T-helper 2 cell (primary cell): ENCODE results near the gene MAFB.

Experiments used
- DNase-seq, 5 experiments: peaks; one replicate each; pipeline versions ENCODE4 v3.0.0 to v3.0.0-alpha.2; 2012 to 2022

The MAFB gene

DNA sequence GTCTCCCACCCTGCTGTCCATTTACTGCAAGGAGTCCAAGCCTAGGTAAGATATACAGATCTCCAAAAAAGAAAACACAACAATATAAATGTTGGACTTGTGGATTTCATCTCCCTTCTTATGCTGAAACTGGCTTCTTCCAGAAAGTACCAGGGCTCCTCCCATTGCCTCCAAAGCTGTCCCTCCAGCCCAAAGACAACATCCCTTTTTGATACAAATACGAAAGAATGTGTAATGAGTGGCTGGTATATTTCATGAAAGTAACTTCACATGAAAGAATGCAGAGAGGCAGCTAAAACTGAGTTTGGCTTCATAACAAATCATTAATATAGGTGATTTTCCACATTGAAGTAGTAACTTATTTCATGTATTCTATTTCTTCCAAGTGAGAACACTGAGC is 7.9 kb downstream of the MAFB start:
- DNase-seq, result no peak

DNA sequence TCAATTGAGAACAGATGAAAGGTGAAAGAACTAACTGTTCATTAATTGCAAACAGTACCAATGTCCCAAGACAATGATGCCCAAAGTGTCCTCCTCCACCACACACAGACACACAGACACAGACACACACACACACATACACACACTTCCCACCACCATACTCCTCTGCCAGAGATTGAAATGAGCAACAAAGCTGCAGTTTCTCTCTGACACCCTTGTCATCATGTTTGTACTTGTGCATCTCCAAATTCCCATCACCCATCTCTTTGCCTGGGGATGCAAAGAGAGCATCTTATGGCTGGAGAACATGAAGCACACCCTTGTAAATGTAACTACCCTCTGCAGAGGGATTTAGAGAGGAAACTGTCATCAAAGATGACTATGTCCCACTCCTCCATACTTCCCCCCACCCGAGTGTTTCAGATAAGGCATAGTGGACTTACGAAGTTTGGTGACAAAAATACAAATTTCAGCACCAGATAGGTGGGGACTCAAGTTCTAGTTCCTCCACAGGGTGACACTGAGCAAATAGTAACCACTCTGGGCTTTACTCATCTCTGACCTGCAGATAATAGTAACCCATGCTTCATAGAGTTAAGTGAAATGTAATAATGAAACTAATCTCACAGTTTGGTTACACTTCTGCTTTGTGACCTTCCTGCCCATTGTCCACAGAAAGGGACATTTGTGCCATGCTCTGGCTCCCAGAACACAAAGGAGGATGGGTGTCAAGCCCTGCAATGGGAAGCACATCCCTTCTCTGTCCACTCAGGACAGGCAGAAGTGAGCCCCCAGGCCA is 8.7 kb downstream of the MAFB start:
- DNase-seq, result no peak

DNA sequence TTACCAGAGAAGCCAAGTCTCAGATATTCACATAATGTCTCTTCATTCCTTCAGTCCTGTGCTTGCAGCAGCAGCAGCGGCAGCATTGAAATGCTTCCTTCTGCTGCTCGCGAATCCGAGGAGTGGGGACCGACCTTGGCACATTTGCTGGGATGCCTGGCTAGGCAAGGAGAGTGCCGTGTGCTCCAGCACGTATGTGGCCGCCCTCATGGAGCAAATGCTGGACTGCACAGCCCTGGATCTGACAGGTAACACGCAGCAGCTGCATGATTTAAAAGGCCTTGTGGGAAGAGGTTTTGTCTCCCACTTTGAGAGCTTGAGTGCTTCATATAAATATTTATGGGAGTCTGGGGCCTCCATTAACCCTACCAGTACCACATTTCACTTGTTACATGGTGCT is 9.9 kb downstream of the MAFB start:
- DNase-seq, result no peak

DNA sequence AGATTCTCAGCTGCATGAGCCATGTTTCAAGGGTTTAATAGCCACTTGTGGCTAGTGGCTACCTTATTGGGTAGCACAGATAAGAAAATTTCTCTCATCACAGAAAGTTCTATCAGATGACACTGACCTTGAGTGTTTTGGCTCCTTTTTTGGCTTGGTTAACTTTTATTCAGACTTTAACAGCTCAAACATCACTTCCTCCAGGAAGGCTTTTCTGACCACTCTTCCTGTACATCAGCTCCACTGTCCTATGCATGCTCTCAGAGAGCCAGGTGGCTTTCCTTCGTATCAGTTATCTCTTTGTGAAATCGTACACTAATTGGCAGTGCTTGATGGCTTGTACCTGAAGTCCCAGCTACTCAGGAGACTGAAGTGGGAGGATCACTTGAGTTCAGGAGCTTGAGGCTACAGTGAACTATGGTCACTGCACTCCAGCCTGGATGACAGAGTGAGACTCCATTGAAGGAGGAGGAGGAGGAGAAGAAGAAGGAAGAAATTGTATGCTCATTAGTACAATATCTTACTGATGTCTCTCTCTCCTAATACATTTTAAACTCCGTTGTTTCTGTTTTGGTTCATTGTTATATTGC is 10.7 kb downstream of the MAFB start:
- DNase-seq, result no peak

DNA sequence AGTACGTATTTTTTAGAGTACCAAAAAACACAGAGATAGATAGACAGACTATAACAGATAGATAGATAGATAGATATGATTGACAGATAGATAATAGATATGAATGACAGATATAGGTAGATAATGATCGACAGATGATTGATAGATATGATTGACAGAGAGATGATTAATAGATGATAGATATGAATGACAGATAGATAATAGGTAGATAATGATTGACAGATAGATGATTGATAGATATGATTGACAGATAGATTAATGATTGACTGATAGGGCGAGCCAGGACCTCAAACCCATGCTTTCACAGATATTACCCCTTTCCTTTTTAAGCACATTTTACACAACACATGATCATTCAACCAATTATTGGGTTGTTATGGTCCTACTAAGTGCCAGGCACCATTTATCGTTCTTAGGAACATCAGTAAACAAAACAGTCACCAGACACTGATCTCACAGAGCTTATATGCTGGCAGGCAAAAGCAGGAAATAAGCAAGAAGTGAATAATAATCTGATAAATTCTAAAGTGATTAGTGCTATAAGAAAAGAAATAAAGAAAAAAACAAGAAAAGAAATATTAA is 11.6 kb downstream of the MAFB start:
- no peak for DNase-seq

DNA sequence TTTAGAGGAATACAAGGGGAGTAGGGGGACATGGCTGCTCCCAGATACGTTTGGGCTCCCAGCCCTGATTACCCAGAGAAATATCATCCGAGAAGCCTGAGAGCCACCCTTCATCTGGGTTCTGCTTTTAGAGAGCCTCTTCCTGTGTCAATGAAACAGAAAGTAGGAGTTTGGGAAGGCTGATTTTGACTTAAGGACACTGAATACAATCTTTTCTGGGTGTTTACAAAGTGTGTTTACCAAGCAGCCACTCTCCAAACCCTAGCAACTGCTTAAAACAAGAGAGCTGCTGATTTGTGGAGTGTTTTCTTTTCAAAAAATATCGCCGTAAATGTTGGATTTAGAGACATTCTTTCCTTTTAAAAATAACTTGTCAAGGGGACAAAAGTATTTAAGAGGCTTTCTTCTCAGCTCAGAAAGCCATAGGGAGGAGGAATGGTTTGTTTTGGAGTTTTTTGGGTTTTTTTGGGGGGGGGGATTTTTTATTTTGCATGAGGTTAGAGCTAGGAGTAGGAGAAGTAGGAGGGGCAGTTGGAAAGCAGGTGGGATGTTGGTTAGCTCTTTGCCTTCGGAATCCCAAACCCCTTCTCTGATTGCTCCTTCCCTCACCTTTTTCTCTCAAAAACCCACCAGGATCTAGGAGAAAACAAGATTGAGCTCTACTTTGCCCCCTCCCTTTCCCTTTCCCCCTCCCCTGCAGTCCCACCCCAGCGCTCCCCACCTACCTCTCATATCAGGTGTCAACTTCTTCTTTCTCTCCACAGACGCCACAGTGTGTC is 12.4 kb downstream of the MAFB start:
- no peak for DNase-seq

DNA sequence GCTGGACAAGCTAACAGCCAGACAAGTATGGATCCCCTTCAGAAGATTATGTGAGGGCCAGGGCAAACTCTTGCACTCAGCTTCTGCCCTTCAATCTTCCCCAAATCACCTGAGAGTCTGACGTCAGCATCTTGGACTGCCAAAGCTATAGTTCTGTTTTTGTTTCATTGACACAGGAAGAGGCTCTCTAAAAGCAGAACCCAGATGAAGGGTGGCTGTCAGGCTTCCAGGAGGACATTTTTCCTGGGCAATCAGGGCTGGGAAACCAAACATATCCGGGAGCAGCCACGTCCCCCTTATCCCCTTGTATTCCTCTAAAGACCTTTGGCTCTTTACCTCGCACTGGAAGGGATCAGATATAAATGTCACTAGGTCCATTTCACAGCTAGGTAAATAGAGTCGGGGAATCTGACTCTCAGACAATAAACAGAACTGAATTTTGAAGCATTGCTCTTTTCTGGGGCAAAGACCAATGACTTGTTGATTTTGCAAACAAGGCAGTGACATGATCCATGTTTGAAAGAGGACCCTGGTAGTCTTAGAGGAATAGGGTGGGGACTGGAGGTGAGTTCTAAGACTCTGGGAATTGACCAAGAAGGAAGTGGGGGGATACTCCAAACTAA is 13.3 kb downstream of the MAFB start:
- no peak for DNase-seq

DNA sequence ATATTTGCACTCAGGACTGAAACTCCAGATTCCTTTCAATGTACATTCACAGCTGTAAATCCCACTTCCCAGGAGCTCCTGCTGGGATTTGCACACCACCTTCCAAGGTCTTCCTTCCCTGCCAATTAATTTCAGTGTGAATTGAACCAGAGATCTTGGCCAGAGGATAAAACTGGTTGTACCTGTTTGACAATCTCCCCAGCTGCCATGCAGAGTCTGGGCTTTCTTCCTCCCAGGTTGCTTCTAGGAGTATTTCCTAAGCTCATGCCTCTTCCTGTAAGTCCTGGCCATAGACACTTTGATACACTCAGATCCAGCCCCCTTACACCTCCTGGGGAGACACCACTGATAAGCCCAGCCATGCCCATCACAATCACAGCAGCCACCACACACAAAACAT is 15.6 kb downstream of the MAFB start:
- DNase-seq, result no peak

DNA sequence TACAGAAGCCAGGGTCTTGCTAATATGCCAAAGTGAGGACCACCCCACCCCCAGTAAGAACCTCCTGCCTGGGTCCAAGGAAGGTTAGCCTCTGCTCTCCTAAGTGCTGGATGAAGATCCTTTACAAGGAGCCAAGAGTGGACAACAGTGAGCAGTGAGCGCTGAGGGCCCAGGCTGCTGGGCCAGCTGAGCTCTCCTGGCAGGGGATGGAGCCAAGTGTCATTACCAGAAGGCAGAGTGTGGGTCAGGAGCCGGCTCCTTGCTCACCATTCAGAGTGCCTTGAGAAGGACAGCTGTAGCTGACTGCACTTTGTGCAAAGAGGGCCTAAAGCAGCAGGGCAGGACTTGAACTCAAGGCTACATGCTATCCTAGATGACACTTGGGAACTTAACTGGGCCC is 16.9 kb downstream of the MAFB start:
- DNase-seq, result no peak

DNA sequence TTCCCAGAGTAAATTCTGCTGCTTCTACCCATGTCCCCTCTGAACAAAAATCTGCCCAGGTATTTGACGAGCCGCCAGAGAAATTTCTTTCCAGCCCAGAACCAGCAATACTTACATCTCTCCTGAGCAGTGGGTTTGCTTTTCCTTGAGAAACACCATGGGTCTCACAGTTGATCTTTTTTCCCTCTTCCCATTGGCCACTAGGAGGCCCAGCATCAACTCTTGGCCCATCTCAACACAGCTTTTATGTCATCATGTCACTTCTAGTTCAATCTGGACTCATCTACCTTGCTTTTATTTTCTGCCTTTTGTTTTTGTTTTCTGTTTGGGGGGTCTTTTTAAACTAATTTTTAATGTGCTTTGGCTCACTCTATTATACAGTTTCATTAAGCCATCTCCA is 18.8 kb downstream of the MAFB start:
- no peak for DNase-seq

DNA sequence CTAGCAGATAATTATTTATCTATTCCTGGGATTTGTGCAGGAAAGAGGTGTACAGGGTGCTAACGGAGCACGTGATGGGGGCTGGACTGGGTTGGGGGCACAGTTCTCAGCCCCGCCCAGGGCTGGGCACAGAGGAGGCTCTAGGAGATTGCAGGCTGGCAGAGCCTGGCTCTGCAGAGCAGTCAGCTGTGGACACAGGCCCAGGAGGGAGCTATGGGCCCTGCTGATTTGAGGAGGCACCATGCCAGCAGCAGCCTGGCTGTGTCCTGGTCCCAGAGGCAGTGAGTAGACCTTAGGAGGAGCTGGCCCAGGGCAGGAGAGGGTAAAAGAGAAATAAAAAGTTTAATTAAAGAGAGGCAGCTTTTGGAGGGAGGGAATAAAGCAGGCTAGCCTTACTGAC is 19.3 kb downstream of the MAFB start:
- no peak for DNase-seq

DNA sequence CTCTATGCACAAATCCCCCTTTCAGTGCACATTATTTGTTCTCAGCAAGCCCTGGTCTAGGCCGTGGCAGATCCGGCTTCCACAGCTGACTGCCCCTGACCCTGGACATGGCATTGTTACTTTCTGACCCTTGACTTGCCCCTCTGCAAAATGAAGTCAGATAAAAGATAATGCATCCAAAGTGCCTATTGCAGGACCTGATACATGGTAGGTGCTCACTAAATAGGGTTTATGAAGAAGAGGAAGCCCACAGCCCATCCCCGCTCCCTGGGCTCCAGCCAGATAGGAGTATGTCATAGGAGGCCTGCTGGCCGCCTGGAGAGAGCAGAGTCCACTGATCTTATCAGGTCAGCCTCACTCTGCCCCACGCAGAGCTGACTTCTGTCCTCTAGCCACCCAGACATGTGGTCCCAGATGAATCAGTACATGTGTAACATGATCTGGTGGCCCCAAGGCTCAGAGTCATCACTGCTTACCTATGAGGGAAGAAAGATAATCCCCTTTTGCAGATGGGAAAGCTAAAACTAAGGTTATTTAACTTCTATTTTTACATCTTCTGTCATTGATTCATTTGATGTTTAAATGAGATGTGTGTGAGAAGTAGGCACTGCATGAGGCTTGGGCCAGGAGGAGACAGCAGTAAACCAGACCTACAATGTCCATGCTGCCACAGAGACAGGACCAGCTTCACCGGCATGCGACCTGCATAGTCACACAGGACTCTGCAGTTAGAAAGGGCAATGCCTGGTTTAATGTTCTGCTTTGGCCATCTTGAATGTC is 20.4 kb downstream of the MAFB start:
- no peak for DNase-seq

DNA sequence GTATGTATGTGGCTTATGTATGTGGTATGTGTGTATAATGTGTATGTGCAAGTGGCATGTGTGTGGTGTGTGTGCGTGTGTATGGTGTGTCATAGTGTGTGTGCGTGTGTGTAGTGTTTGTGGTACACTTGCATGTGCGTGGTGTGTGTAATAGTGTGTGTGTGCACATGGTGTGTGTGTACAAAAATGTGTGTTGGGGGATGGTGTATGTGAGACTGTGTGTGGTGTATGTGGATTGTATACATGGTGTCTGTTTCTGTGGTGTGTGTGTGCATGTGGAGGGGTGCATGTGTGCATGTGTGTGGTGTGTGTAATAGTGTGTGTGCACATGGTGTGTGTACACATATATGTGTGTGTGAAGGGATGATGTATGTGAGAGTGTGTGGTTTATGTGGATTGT is 21.5 kb downstream of the MAFB start:
- no peak for DNase-seq

DNA sequence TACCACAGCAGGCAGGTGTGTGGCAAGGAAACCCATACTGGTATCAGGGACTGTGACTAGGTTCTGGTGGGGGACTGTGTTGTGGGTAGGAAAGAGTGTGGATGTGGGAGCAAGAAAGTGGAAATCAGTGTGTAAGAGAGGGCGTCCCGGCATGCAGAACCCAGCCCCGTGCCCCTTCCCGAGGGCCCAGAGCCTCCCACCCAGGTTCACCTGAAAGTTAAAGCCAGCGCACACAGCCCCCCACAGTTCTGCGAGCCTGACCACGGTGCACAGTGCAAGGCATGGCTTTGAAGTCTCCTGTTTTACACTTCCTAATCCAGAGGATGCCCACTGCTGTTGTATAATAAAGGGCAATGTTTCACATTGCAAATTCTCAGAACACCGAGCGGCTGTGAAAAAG is 22.7 kb downstream of the MAFB start:
- no peak for DNase-seq

DNA sequence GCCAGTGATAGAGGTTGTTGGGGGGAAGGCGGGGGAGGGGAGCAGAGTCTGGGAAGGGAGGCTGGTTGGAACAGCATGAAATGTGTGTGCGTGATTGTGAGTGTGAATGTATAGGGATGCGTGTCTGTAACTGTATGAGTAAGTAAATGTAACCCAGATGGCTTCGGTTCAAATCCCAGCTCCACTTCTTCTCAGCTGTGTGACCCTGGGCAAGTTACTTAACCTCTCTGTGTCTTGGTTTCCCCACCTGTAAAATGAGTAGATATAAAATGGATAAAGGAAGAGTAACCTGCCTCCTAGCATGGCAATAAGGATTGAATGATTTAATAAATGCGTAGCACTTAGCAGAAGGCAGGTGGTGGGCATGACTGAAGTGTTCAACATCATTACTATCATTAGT is 24.1 kb downstream of the MAFB start:
- no peak for DNase-seq

DNA sequence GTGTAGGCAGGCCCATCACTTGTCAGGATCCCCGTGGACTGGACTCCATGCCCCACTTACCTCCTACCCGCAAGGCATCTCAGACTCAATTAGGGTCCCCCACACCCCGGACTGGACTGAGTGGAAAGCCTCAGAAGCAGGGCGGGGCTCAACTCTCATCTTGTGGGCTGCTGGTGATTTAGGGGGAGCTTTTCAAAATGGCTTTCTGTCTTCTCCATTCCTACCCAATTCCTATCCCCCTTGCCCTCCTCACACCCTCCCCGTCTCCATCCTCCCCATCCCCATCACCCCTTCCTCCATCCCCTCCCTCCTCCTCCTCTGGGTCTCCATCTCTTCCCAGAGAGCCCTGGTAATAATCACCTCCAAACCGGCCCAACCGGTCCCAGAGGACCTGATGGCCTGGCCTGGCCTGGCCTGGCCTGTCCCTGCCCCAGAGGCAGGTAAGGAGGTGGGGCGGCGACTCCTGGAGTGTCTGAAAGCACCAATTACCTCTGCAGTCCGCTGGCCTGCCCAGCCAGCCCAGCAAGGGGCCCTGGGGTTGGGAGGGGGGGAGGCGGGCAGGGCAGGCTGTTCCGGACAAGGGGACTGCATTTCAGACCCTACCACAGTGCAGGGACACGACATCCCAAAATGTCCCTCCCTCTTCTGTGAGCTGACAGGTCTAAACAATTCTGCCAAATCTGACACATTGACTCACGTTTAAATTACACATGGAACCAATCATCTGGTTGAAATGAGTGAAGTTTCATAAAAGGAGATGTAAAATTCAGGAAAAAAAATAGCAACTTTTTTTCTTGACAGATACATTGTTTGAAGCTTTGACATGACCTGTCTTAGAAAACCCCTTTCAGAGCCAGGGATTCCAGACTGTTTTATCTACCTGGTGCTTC is 24.8 kb downstream of the MAFB start:
- no peak for DNase-seq

DNA sequence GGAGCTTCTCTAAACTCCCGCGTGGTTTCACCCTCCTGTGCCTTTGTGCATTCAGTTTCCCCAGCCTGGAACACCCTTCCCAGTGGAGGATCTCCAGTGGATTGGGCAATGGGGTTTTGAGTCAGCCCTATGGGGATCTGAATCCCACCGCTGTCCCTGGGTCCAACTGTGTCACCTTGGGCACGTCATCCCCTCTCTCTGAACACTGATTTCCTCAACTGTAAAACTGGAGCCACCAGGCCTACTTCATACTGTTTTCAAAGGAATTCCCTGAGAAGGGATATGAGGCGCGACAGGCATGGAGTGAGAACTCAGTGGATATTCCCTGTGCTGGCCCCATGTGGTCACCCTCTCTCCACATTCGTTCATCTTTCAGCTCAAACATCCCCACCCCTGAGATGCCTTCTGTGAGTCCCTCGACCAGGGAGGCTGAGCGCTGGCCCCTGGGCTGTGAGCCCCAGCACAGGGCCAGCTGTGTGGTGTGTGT is 25.7 kb downstream of the MAFB start:
- DNase-seq, result no peak

DNA sequence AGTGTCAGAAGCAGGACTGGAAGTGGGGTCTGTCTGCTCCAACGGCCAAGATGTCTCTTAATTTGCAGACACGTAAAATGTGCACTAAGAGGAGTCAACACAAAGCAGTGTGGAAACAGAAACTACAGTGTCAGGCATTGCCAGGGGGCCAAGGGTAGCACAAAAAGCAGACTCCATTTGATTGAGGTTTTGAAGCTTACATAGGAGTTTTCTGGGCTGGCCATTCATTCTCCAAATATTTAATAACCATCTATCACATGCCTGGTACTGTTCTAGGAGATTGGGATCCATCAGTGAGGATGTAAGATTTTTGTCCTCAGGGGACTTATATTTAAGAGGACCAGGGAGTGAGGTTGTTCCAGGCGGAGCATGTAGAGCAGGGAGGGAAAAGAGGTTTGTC is 29.5 kb downstream of the MAFB start:
- no peak for DNase-seq

DNA sequence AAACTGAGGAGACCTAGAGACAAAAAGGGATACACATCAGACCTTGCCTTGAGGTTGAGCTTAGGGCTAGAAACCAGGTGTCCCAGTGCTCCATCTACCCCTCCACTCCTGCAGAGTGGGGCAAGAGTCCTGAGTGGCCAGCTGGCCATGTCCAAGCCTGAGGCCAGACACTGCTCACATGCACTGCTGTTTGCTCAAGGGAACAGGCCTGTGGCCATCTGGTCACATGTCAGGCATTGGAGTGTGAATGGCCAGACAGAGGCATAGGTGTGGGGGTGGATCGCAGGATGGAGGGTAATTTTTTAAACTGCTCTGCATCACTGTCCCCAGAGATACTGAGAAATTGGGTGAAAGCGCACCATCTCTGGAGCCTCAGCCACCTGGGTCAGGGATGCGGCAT is 30.5 kb downstream of the MAFB start:
- no peak for DNase-seq

DNA sequence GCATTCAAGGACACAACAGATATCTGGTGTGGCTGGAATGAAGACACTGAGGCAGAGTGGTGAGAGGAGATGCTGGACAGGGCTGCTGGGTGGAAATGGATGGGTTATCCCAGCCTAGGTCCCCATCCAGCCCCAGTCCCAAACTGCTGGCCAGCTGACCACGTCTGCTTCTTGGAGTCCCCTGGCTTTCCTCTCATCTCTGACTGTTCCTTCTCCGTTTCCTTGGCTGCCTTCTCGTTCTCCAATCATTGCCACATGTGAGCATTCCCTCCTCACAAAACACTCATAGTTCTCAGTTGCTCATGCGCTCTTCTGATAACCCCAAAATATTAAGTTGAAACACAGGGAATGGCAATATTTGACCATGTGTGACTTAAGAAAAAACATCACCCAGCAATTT is 31.5 kb downstream of the MAFB start:
- DNase-seq, result no peak

DNA sequence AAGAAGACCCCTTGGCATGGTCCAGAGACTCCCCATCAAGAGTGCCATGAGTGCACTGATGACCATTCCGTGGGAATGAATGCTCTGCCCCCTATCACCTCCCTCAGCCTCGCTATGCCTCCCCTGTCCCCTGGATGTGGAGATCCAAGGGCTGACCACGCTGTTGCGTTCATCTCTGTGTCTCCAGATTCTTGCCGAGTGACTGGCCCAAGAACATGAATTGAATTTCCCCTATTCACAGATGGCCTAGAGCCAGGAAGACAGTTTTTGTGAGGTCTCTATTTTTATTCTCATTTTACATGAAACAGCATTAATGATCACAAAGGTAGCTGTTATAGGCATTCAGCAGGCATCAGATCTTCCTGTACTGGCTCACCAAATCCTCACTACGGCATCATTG is 33.6 kb downstream of the MAFB start:
- no peak for DNase-seq
